Measurements from ENCODE around the gene FAM72C. TPM values are rescaled to one million over a fixed set of nuclear protein-coding genes. Genes with fewer than 3 reads are reported as not detected.
"Not testable (repeated sequence)": the region's sequence is repeated elsewhere in the genome, so short reads cannot be mapped to it uniquely, and the experiment has no call there.

The FAM72C gene
- total RNA-seq, 1 experiment from 2014 or later, result 1.2 TPM

DNA sequence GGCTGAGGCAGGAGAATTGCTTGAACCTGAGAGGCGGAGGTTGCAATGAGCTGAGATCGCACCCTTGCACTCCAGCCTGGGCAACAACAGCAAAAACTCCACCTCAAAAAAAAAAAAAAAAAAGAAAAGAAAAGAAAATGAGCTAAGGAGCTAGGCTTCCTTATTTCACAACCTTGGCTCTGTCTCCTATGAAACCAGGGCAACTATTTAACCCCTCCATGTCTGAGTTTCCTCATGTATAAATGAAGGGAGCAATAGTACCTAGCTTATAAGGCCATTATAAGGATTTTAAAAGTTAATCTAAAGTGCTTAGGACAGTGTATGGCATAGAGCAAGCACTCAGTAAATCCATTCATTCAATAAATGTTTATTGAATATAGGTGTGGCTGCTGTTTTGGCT is 32.9 kb downstream of the FAM72C start:
- H3K27me3 ChIP-seq (ENCODE audit: control insufficient read depth, insufficient read depth, low read length); DNase-seq (ENCODE audit: low read depth, low spot score); CTCF ChIA-PET; in situ Hi-C loops (cut with HindIII; ENCODE audit: low pct_unique_long_range_greater_than_20kb, low sequenced_read_pairs); H3K9me3 ChIP-seq (ENCODE audit: control insufficient read depth, insufficient read depth, low read depth, low read length); H3K36me3 ChIP-seq (ENCODE audit: control insufficient read depth, insufficient read depth, low read length); BruUV-seq (replicated peaks); H3K4me3 ChIP-seq (ENCODE audit: low read depth in 2 of 2, low read length in 2 of 2); intact Hi-C loops (cut with micrococcal nuclease; ENCODE audit: unreplicated experiment); H3K27ac ChIP-seq (ENCODE audit: low read length); ATAC-seq; POLR2A ChIA-PET; H3K4me1 ChIP-seq (ENCODE audit: control insufficient read depth, insufficient read depth, low read length): not testable (repeated sequence)

DNA sequence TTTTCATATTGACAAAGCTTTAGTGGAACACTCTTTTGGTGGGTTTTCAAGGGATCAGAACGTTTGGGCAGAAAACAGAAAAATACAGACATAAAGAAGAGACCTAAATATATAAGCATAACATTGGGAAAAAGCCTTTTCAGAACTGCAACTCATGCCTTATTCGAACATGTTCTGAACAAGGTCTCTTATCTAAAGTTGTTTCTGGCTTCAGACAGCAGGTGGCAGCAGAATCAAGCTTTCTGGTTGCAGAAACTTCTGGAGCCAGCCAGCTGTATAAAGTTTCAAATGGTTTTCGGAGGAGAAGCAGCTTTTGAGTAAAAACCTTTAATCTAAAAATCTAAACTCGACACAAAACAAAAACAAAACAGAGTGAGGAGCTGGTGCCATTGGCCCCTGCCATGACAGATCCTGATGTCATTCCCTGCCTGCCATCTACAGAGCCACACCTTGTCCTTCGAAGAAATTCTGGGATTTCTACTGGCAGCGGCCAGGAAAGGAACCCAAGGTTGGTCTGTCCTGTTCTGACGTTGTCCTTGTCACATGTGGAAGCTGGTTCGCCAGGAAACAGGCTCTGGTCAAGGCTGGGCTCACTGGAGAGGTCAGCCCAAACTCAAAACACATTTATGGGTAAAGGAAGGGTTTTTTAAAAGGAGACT is 35.2 kb downstream of the FAM72C start:
- POLR2A ChIA-PET; H3K4me1 ChIP-seq (ENCODE audit: control insufficient read depth, insufficient read depth, low read length); H3K4me3 ChIP-seq (ENCODE audit: low read depth in 2 of 2, low read length in 2 of 2); BruUV-seq (replicated peaks); in situ Hi-C loops (cut with HindIII; ENCODE audit: low pct_unique_long_range_greater_than_20kb, low sequenced_read_pairs); H3K27ac ChIP-seq (ENCODE audit: low read length); CTCF ChIA-PET; DNase-seq (ENCODE audit: low read depth, low spot score); intact Hi-C loops (cut with micrococcal nuclease; ENCODE audit: unreplicated experiment); H3K9me3 ChIP-seq (ENCODE audit: control insufficient read depth, insufficient read depth, low read depth, low read length); ATAC-seq; H3K27me3 ChIP-seq (ENCODE audit: control insufficient read depth, insufficient read depth, low read length); H3K36me3 ChIP-seq (ENCODE audit: control insufficient read depth, insufficient read depth, low read length): not testable (repeated sequence)

DNA sequence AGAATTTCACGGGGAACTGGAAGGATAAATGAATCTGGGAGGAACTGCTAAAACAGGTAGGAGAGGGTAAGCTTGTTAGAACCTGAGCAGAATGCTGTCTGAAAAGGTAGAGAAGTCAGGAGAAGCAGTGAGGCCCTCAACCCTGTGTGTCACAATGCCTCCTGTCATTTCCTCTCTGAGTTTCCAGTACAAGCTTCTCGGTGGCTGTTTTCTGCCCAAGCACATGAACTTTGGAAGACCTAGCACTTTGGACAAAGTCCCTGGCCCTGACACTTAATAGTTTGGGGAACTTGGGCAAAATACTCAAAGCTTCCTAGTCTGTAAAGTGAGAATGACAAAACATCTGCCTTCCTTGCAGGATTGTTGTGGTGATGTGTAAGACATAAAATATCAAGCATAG is 52.7 kb downstream of the FAM72C start:
- intact Hi-C loops (cut with micrococcal nuclease; ENCODE audit: unreplicated experiment); H3K27ac ChIP-seq (ENCODE audit: low read length); POLR2A ChIA-PET; DNase-seq (ENCODE audit: low read depth, low spot score); in situ Hi-C loops (cut with HindIII; ENCODE audit: low pct_unique_long_range_greater_than_20kb, low sequenced_read_pairs); ATAC-seq; H3K4me3 ChIP-seq (ENCODE audit: low read depth in 2 of 2, low read length in 2 of 2); H3K4me1 ChIP-seq (ENCODE audit: control insufficient read depth, insufficient read depth, low read length); H3K27me3 ChIP-seq (ENCODE audit: control insufficient read depth, insufficient read depth, low read length); BruUV-seq (replicated peaks); H3K36me3 ChIP-seq (ENCODE audit: control insufficient read depth, insufficient read depth, low read length); CTCF ChIA-PET; H3K9me3 ChIP-seq (ENCODE audit: control insufficient read depth, insufficient read depth, low read depth, low read length): not testable (repeated sequence)

DNA sequence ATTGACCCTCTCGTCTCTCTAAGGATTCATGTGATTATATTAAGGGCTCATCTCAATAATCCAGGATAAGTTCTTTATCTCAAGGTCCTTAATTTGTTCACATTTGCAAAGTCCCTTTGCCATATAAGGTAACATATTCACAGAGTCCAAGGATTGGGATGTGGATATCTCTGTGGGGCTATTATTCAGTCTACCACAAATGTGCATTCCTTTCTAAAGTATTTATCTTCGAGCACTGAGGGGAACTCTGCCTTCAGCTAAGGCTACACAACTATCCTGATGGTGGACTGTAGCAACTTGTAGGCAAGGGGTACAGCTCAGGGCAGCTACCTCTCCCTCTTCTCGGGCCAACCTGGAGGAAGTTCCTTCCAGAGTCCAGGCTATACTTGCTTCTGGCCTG is 53.2 kb downstream of the FAM72C start:
- CTCF ChIA-PET; ATAC-seq; POLR2A ChIA-PET; DNase-seq (ENCODE audit: low read depth, low spot score); H3K9me3 ChIP-seq (ENCODE audit: control insufficient read depth, insufficient read depth, low read depth, low read length); H3K4me3 ChIP-seq (ENCODE audit: low read depth in 2 of 2, low read length in 2 of 2); H3K36me3 ChIP-seq (ENCODE audit: control insufficient read depth, insufficient read depth, low read length); H3K27ac ChIP-seq (ENCODE audit: low read length); BruUV-seq (replicated peaks); H3K27me3 ChIP-seq (ENCODE audit: control insufficient read depth, insufficient read depth, low read length); intact Hi-C loops (cut with micrococcal nuclease; ENCODE audit: unreplicated experiment); in situ Hi-C loops (cut with HindIII; ENCODE audit: low pct_unique_long_range_greater_than_20kb, low sequenced_read_pairs); H3K4me1 ChIP-seq (ENCODE audit: control insufficient read depth, insufficient read depth, low read length): not testable (repeated sequence)

GRCh38 chr1:143913705-143914104 is 58.1 kb downstream of the FAM72C start:
- DNase-seq (ENCODE audit: low read depth, low spot score); H3K4me3 ChIP-seq (ENCODE audit: low read depth in 2 of 2, low read length in 2 of 2); H3K27me3 ChIP-seq (ENCODE audit: control insufficient read depth, insufficient read depth, low read length); H3K27ac ChIP-seq (ENCODE audit: low read length); BruUV-seq (replicated peaks); in situ Hi-C loops (cut with HindIII; ENCODE audit: low pct_unique_long_range_greater_than_20kb, low sequenced_read_pairs); H3K4me1 ChIP-seq (ENCODE audit: control insufficient read depth, insufficient read depth, low read length); H3K9me3 ChIP-seq (ENCODE audit: control insufficient read depth, insufficient read depth, low read depth, low read length); H3K36me3 ChIP-seq (ENCODE audit: control insufficient read depth, insufficient read depth, low read length); intact Hi-C loops (cut with micrococcal nuclease; ENCODE audit: unreplicated experiment); ATAC-seq; CTCF ChIA-PET; POLR2A ChIA-PET: not testable (repeated sequence)

All from Panc1 (cell line).